Measurements from ENCODE around the gene GRK3.
A peak's percentile ranks its signal among the peaks of the same experiment; 100 is the strongest.
"Not testable (repeated sequence)": the region's sequence is repeated elsewhere in the genome, so short reads cannot be mapped to it uniquely, and the experiment has no call there.

GRK3 gene

GRCh38 chr22:25573841-25574240 is 9.4 kb downstream of the GRK3 start:
- DNase-seq: no peak

GRCh38 chr22:25574736-25575135 is 10.3 kb downstream of the GRK3 start:
- DNase-seq: no peak

GRCh38 chr22:25575674-25576392 is 11.4 kb downstream of the GRK3 start:
- DNase-seq: not testable (repeated sequence)

- DNase-seq: not testable (repeated sequence)
These were observed 17.0 kb downstream of the GRK3 start for GRCh38 chr22:25581452-25581851.

- DNase-seq: peak in 1 of 3 experiments; percentile 1
These were observed 18.5 kb downstream of the GRK3 start for GRCh38 chr22:25582946-25583345.

GRCh38 chr22:25584993-25585392 is 20.5 kb downstream of the GRK3 start:
- not testable (repeated sequence) for DNase-seq

GRCh38 chr22:25589664-25590063 is 25.2 kb downstream of the GRK3 start:
- not testable (repeated sequence) for DNase-seq

GRCh38 chr22:25593323-25593722 is 28.8 kb downstream of the GRK3 start:
- DNase-seq: not testable (repeated sequence)

GRCh38 chr22:25598609-25599008 is 34.1 kb downstream of the GRK3 start:
- no peak for DNase-seq

GRCh38 chr22:25602445-25602844 is 38.0 kb downstream of the GRK3 start:
- no peak for DNase-seq

GRCh38 chr22:25602916-25603315 is 38.4 kb downstream of the GRK3 start:
- no peak for DNase-seq

- DNase-seq: not testable (repeated sequence)
These were observed 40.7 kb downstream of the GRK3 start for GRCh38 chr22:25605146-25605545.

GRCh38 chr22:25605565-25605964 is 41.1 kb downstream of the GRK3 start:
- not testable (repeated sequence) for DNase-seq

- DNase-seq: not testable (repeated sequence)
These were observed 46.8 kb downstream of the GRK3 start for GRCh38 chr22:25611284-25611683.

- not testable (repeated sequence) for DNase-seq
These were observed 48.7 kb downstream of the GRK3 start for GRCh38 chr22:25613131-25613530.

- DNase-seq: not testable (repeated sequence)
These were observed 49.1 kb downstream of the GRK3 start for GRCh38 chr22:25613558-25613957.

- not testable (repeated sequence) for DNase-seq
These were observed 50.3 kb downstream of the GRK3 start for GRCh38 chr22:25614791-25615190.

GRCh38 chr22:25621986-25622385 is 57.5 kb downstream of the GRK3 start:
- DNase-seq: no peak

GRCh38 chr22:25623310-25623734 is 58.8 kb downstream of the GRK3 start:
- peak in 2 of 3 experiments; percentile 2 to 25 for DNase-seq

GRCh38 chr22:25623851-25624250 is 59.4 kb downstream of the GRK3 start:
- DNase-seq: no peak

- no peak for DNase-seq
These were observed 60.0 kb downstream of the GRK3 start for GRCh38 chr22:25624476-25624875.

- DNase-seq: not testable (repeated sequence)
These were observed 61.5 kb downstream of the GRK3 start for GRCh38 chr22:25625747-25626623.

- no peak for DNase-seq
These were observed 62.1 kb downstream of the GRK3 start for GRCh38 chr22:25626624-25626990.

All from NCI-H1417 (cell line).